D721Med (cell line): ENCODE results near the gene SCYGR6.

Source experiments
- DNase-seq: peaks from one replicate; pipeline ENCODE4 v3.0.0; 2011; ENCODE audit warnings: low spot score; ENCODE audit not compliant: insufficient read length
- FAIRE-seq: peaks from 2 replicates; lab custom pipeline; 2011; peaks lifted over from hg19 to GRCh38; lab: Jason Lieb, UNC
- TF ChIP-seq, protein P1 (sequence below): IDR thresholded peaks from 2 replicates; pipeline ENCODE4 v1.5.1; 2012; ENCODE audit warnings: mild to moderate bottlenecking, control low read depth; ENCODE audit not compliant: insufficient read depth; ENCODE audit errors: missing control alignments

SCYGR6 gene

DNA sequence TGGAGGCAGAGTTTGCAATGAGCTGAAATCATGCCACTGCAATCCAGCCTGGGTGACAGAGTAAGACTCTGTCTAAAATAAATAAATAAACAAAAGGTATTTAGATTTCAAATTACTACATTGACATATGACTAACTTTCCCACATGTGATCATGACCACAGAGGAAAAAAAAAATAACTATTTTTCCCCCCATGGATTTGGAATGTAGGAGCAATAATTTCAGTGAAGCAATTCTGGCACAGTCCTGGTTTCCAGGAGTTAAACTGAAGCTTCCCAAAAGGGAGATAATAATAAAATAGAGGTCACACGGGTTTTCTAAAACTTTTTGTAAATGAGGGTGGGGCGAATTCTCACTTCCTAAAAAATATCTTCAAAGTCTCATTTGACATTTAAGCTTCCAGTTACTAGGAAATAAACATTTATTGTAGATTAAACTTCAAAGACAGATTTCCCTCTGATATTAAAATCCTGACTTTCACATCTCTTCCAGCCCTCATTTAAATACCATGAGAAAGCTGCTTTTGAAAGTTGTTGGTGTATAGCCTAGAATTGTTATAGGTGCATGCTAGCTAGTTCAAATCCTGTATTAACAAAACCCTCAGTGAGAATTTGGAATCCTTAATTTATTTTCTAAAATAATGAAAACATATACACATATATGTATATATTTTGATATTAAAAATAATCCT lies 27.4 kb downstream of the SCYGR6 start:
- no peak for DNase-seq
- TF ChIP-seq, protein P1, sequence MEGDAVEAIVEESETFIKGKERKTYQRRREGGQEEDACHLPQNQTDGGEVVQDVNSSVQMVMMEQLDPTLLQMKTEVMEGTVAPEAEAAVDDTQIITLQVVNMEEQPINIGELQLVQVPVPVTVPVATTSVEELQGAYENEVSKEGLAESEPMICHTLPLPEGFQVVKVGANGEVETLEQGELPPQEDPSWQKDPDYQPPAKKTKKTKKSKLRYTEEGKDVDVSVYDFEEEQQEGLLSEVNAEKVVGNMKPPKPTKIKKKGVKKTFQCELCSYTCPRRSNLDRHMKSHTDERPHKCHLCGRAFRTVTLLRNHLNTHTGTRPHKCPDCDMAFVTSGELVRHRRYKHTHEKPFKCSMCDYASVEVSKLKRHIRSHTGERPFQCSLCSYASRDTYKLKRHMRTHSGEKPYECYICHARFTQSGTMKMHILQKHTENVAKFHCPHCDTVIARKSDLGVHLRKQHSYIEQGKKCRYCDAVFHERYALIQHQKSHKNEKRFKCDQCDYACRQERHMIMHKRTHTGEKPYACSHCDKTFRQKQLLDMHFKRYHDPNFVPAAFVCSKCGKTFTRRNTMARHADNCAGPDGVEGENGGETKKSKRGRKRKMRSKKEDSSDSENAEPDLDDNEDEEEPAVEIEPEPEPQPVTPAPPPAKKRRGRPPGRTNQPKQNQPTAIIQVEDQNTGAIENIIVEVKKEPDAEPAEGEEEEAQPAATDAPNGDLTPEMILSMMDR: no peak
- FAIRE-seq: no peak

- TF ChIP-seq, protein P1: no peak
- FAIRE-seq: no peak
Measured at GRCh38 chr2:227687189-227687588, 37.4 kb downstream of the SCYGR6 start.

DNA sequence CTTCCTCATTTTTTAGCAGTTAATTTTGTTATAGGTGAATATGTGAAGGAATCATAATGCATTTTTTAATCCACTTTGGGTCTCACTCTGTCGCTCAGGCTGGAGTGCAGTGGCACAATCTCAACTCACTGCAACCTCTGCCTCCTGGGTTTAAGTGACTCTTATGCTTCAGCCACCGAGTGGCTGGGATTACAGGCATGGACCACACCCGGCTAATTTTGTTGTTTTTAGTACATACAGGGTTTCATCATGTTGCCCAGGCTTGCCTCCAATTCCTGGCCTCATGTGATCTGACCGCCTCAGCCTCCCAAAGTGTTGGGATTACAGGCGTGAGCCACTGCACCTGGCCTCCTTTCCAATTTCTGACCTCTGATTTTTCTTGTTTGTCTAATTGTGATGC lies 40.3 kb downstream of the SCYGR6 start:
- no peak for DNase-seq
- FAIRE-seq: no peak
- TF ChIP-seq, protein P1: no peak

More at GRCh38 chr2:227687189-227687588, 37.4 kb downstream of the SCYGR6 start:
- DNase-seq: no peak

- TF ChIP-seq, protein P1: no peak
- DNase-seq (no peak), FAIRE-seq (no peak)
Measured at GRCh38 chr2:227677928-227678327, 46.6 kb downstream of the SCYGR6 start.

DNA sequence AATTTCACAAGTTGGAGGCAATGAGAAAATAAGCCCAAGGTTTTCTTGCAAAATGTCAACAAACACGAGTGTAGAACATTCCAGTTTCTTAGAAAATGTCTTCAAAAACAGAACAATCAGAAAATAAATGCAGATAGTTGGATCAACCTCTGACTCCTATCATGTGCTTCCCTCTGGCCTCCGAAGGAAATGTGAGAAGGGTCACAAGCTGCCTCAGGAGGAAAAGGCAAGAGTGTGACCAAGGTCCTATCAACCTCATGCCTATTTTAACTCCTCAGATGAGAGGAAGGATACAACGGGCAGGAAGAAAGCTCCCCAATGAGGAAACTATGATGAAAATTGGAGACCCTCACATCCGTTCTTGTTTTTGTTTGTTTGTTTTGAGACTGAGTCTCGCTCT lies 50.1 kb downstream of the SCYGR6 start:
- FAIRE-seq (no peak), DNase-seq (no peak)
- TF ChIP-seq, protein P1: no peak
